Panc1 (cell line): ENCODE data around the gene SBF2. TPM values are rescaled to one million over a fixed set of nuclear protein-coding genes. Genes with fewer than 3 reads are reported as not detected.

Experiments used
- ATAC-seq: fragments of 200-7000 bp; cut with Tn5 transposase; 2 replicates; pipeline ENCODE4 v1.9.1; 2020; ENCODE audit warnings: mild to moderate bottlenecking, moderate library complexity
- BruUV-seq: library from RNA; stranded (reverse); fragments of 400-500 nt; replicated peaks from 2 replicates; lab custom pipeline; 2021; lab: Mats Ljungman, UMichigan
- CTCF ChIA-PET: fragments of 300-600 bp; sonication (Branson Sonifier 250); formaldehyde crosslinking; loops from one replicate; lab custom pipeline; 2022; ENCODE audit warnings: antibody characterized with exemption; lab: Charles Lee
- POLR2A ChIA-PET: fragments of 300-600 bp; sonication (Branson Sonifier 250); formaldehyde crosslinking; loops from one replicate; lab custom pipeline; 2022; ENCODE audit warnings: antibody characterized with exemption; lab: Charles Lee
- DNase-seq: peaks from one replicate; pipeline ENCODE4 v3.0.0-alpha.2; 2010; ENCODE audit warnings: low read depth, low spot score
- H3K27ac ChIP-seq: 2 replicates; pipeline ENCODE4 v1.5.1; 2011; ENCODE audit warnings: mild to moderate bottlenecking, low read length, inconsistent platforms
- H3K27me3 ChIP-seq: fragments of 200-500 bp; sonication (Bioruptor generic); 2 replicates; pipeline ENCODE4 v1.6.0; 2014; ENCODE audit warnings: low read length, inconsistent platforms; ENCODE audit not compliant: control insufficient read depth, insufficient read depth
- H3K36me3 ChIP-seq: fragments of 200-500 bp; sonication (Bioruptor generic); 2 replicates; pipeline ENCODE4 v1.5.1; 2014; ENCODE audit warnings: inconsistent platforms, mild to moderate bottlenecking, low read length, moderate library complexity; ENCODE audit not compliant: control insufficient read depth, insufficient read depth
- H3K4me1 ChIP-seq: 2 replicates; pipeline ENCODE4 v1.5.1; 2011; ENCODE audit warnings: inconsistent platforms, mild to moderate bottlenecking, low read length, moderate library complexity; ENCODE audit not compliant: control insufficient read depth, insufficient read depth
- H3K4me3 ChIP-seq, 2 experiments: 2 replicates each; pipeline ENCODE4 v1.5.1; 2011 to 2012; ENCODE audit warnings: low read depth in 2 of 2, low read length in 2 of 2, mild to moderate bottlenecking in 2 of 2, inconsistent platforms in 1 of 2, moderate library complexity in 1 of 2
- H3K9me3 ChIP-seq: fragments of 200-500 bp; sonication (Bioruptor generic); 2 replicates; pipeline ENCODE4 v1.5.1; 2014; ENCODE audit warnings: low read depth, mild to moderate bottlenecking, inconsistent platforms, low read length, moderate library complexity; ENCODE audit not compliant: control insufficient read depth, insufficient read depth
- CTCF ChIP-seq: fragments of 450-650 bp; IDR thresholded peaks from 2 replicates; pipeline ENCODE4 v1.5.1; 2017; ENCODE audit warnings: mild to moderate bottlenecking
- POLR2AphosphoS5 ChIP-seq: IDR thresholded peaks from 2 replicates; pipeline ENCODE4 v1.6.1; 2012; ENCODE audit warnings: mild to moderate bottlenecking, low read depth, low read length, moderate library complexity
- SIN3A ChIP-seq: IDR thresholded peaks from 2 replicates; pipeline ENCODE4 v1.6.1; 2012; ENCODE audit warnings: low read depth, mild to moderate bottlenecking, low read length, moderate library complexity, borderline replicate concordance; ENCODE audit not compliant: insufficient read depth
- TCF7L2 ChIP-seq: IDR thresholded peaks from 2 replicates; pipeline ENCODE4 v1.6.1; 2011; ENCODE audit warnings: mild to moderate bottlenecking, low read depth, low read length, inconsistent platforms
- in situ Hi-C: cut with HindIII; loops from 2 replicates; pipeline ENCODE4 v1.10.0; 2016; ENCODE audit warnings: low sequenced_read_pairs, low pct_unique_long_range_greater_than_20kb
- intact Hi-C: fragments of 100-400 bp; cut with micrococcal nuclease; formaldehyde crosslinking; loops from one replicate; pipeline ENCODE4 v1.10.0; 2022; ENCODE audit not compliant: unreplicated experiment
- total RNA-seq: library from RNA; stranded (reverse); gene quantifications from one replicate; pipeline ENCODE4 v1.2.1, GENCODE V29; 2021; ENCODE audit not compliant: unreplicated experiment
- TF ChIP-seq, protein P1 (sequence below), 2 experiments: IDR thresholded peaks; 2 replicates each; pipeline ENCODE4 v1.6.1; 2011 to 2012; ENCODE audit warnings: low read depth in 2 of 2, control low read depth in 1 of 2, low read length in 1 of 2, mild to moderate bottlenecking in 1 of 2, moderate library complexity in 1 of 2; ENCODE audit not compliant: insufficient read depth in 1 of 2

SBF2 gene
- total RNA-seq, 1 experiment from 2014 or later, result 65.0 TPM

GRCh38 chr11:9980931-9981330 is 313.1 kb downstream of the SBF2 start:
- TF ChIP-seq POLR2AphosphoS5 (no peak), TCF7L2 (no peak), CTCF (no peak)
- Histone ChIP-seq H3K4me1 (peaks cover 12% of the 10 kb centered on the region), H3K27ac (peak overlapping the region; percentile 85), H3K9me3 (no peaks in the 10 kb centered on the region), H3K27me3 (no peaks in the 10 kb centered on the region), H3K4me3 (no peak overlapping the region), H3K36me3 (no peaks in the 10 kb centered on the region)
- no peak for DNase-seq
- ChIA-PET CTCF (no interaction called here), POLR2A (no interaction called here)
- BruUV-seq, result no TSS peak
- in situ Hi-C loops, result no loop called here
- intact Hi-C loops, result no loop called here
- ATAC-seq, result no peak

DNA sequence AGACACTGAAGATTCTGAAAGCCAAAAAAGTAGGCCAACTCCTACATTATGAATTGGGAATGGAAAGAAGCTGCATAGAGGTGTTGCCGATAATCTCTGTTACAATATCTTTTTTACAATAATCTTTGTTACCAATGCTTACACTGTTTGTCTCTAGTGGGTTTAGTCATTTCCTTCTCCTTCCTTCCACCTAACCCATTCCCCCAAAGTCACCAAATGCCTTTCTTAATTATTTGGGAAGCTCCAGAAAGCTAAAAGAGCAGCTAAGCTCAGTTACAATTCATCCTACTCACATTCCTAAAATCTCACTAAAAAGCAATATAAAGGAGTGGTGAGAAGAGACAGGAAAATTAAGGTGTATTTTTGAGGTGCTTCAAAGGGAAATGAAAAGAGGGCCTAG is 316.5 kb downstream of the SBF2 start:
- BruUV-seq, result no TSS peak
- H3K4me3 ChIP-seq, result no peak overlapping the region
- TF ChIP-seq CTCF (no peak), POLR2AphosphoS5 (no peak), SIN3A (no peak), TCF7L2 (no peak)
- TF ChIP-seq, protein P1, sequence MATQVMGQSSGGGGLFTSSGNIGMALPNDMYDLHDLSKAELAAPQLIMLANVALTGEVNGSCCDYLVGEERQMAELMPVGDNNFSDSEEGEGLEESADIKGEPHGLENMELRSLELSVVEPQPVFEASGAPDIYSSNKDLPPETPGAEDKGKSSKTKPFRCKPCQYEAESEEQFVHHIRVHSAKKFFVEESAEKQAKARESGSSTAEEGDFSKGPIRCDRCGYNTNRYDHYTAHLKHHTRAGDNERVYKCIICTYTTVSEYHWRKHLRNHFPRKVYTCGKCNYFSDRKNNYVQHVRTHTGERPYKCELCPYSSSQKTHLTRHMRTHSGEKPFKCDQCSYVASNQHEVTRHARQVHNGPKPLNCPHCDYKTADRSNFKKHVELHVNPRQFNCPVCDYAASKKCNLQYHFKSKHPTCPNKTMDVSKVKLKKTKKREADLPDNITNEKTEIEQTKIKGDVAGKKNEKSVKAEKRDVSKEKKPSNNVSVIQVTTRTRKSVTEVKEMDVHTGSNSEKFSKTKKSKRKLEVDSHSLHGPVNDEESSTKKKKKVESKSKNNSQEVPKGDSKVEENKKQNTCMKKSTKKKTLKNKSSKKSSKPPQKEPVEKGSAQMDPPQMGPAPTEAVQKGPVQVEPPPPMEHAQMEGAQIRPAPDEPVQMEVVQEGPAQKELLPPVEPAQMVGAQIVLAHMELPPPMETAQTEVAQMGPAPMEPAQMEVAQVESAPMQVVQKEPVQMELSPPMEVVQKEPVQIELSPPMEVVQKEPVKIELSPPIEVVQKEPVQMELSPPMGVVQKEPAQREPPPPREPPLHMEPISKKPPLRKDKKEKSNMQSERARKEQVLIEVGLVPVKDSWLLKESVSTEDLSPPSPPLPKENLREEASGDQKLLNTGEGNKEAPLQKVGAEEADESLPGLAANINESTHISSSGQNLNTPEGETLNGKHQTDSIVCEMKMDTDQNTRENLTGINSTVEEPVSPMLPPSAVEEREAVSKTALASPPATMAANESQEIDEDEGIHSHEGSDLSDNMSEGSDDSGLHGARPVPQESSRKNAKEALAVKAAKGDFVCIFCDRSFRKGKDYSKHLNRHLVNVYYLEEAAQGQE (IDR thresholded peaks at IDR 0.05; ENCODE audit: insufficient read depth in 1 of 2, low read depth in 2 of 2, low read length in 1 of 2), result no peak
- H3K27me3 ChIP-seq, result no peaks in the 10 kb centered on the region
- ChIA-PET POLR2A (no interaction called here), CTCF (interaction anchor here (0.5 kb wide), 1 partner anchor 280 kb away, joined by 3 read pairs; no protein-coding TSS in a partner anchor)
- DNase-seq (no peak), ATAC-seq (no peak)
- peaks cover 10% of the 10 kb centered on the region for H3K4me1 ChIP-seq
- no peaks in the 10 kb centered on the region for H3K9me3 ChIP-seq
- H3K36me3 ChIP-seq, result no peaks in the 10 kb centered on the region
- intact Hi-C loops (no loop called here), in situ Hi-C loops (no loop called here)
- peak overlapping the region; percentile 55; the same call in 1 of the 2 replicates for H3K27ac ChIP-seq
